Stimulated activated CD4-positive, alpha-beta T cell treated with anti-CD3 and anti-CD28 coated beads, Interleukin-4, amount 100 ng/mL, for 1 hour (primary cell): ENCODE measurements around the gene CFAP70.
A peak's percentile ranks its signal among the peaks of the same experiment; 100 is the strongest.
"Not testable (repeated sequence)": the region's sequence is repeated elsewhere in the genome, so short reads cannot be mapped to it uniquely, and the experiment has no call there.

Experiments
- DNase-seq: peaks from one replicate; pipeline ENCODE4 v3.0.0-alpha.2; 2020

CFAP70 gene

GRCh38 chr10:73338801-73339368 is 19.8 kb downstream of the CFAP70 start:
- DNase-seq: no peak

GRCh38 chr10:73333202-73333601 is 25.5 kb downstream of the CFAP70 start:
- DNase-seq: no peak

GRCh38 chr10:73332379-73332778 is 26.3 kb downstream of the CFAP70 start:
- DNase-seq: no peak

GRCh38 chr10:73328523-73328922 is 30.1 kb downstream of the CFAP70 start:
- DNase-seq: not testable (repeated sequence)

GRCh38 chr10:73325290-73325689 is 33.4 kb downstream of the CFAP70 start:
- not testable (repeated sequence) for DNase-seq

GRCh38 chr10:73323582-73323981 is 35.1 kb downstream of the CFAP70 start:
- not testable (repeated sequence) for DNase-seq

GRCh38 chr10:73310475-73310874 is 48.2 kb downstream of the CFAP70 start:
- DNase-seq: no peak

GRCh38 chr10:73307203-73307800 is 51.4 kb downstream of the CFAP70 start:
- no peak for DNase-seq

- no peak for DNase-seq
Observed at GRCh38 chr10:73306171-73306708, 52.4 kb downstream of the CFAP70 start.

GRCh38 chr10:73296946-73297345 is 61.7 kb downstream of the CFAP70 start:
- no peak for DNase-seq

GRCh38 chr10:73293461-73293860 is 65.2 kb downstream of the CFAP70 start:
- no peak for DNase-seq

GRCh38 chr10:73289958-73290357 is 68.7 kb downstream of the CFAP70 start:
- no peak for DNase-seq

GRCh38 chr10:73287441-73287840 is 71.2 kb downstream of the CFAP70 start:
- DNase-seq: no peak

GRCh38 chr10:73281097-73281496 is 77.6 kb downstream of the CFAP70 start:
- DNase-seq: no peak

GRCh38 chr10:73264423-73264822 is 94.2 kb downstream of the CFAP70 start:
- DNase-seq: no peak

GRCh38 chr10:73263693-73264347 is 94.8 kb downstream of the CFAP70 start:
- no peak for DNase-seq

GRCh38 chr10:73262880-73263555 is 95.6 kb downstream of the CFAP70 start:
- DNase-seq: no peak

- DNase-seq: no peak
Observed at GRCh38 chr10:73262105-73262730, 96.4 kb downstream of the CFAP70 start.

GRCh38 chr10:73261362-73261995 is 97.2 kb downstream of the CFAP70 start:
- DNase-seq: no peak

GRCh38 chr10:73258612-73259011 is 100.1 kb downstream of the CFAP70 start:
- not testable (repeated sequence) for DNase-seq

GRCh38 chr10:73253225-73253555 is 105.5 kb downstream of the CFAP70 start:
- DNase-seq: no peak

- peak; percentile 89 for DNase-seq
Observed at GRCh38 chr10:73252445-73253224, 106.0 kb downstream of the CFAP70 start, which contains the start of gene MRPS16. Gene MRPS16, minus strand, starts transcription at chr10:73252644. Its CDS starts 162 bp downstream, at chr10:73252482.
